Measurements from ENCODE around the gene TANK.

GRCh38 chr2:161209902-161210301 is 49.7 kb downstream of the TANK start:
- no peak for TF ChIP-seq TAF1 (IDR thresholded peaks at IDR 0.05; ENCODE audit: borderline replicate concordance, insufficient read depth, low read length)
- TF ChIP-seq POLR2AphosphoS5 (IDR thresholded peaks at IDR 0.05; ENCODE audit: low read depth, low read length), result no peak
- TF ChIP-seq SIN3A (IDR thresholded peaks at IDR 0.05; ENCODE audit: borderline replicate concordance, insufficient read depth, low read length), result no peak
- TF ChIP-seq REST (IDR thresholded peaks at IDR 0.05; ENCODE audit: insufficient read depth in 1 of 2, low read depth in 2 of 2, low read length in 2 of 2), result no peak
- TF ChIP-seq FOXP2 (optimal IDR thresholded peaks at IDR 0.05; ENCODE audit: borderline replicate concordance, extremely low read depth, extremely low read length, insufficient read depth), result no peak

All from PFSK-1 (cell line).